Ishikawa (cell line): ENCODE results near the gene CLNK.

Experiments
- CEBPB ChIP-seq: IDR thresholded peaks from 2 replicates; pipeline ENCODE4 v1.6.1; 2012
- CREB1 ChIP-seq: IDR thresholded peaks from 2 replicates; pipeline ENCODE4 v1.6.1; 2012; ENCODE audit warnings: low read depth
- EGR1 ChIP-seq: IDR thresholded peaks from 2 replicates; pipeline ENCODE4 v1.6.1; 2012
- EP300 ChIP-seq: IDR thresholded peaks from 2 replicates; pipeline ENCODE4 v1.6.1; 2012; ENCODE audit warnings: borderline replicate concordance
- FOXM1 ChIP-seq: IDR thresholded peaks from 2 replicates; pipeline ENCODE4 v1.6.1; 2012; ENCODE audit warnings: low read depth, borderline replicate concordance
- NFIC ChIP-seq: IDR thresholded peaks from 2 replicates; pipeline ENCODE4 v1.6.1; 2012
- RAD21 ChIP-seq: IDR thresholded peaks from 2 replicates; pipeline ENCODE4 v1.6.1; 2012; ENCODE audit warnings: low read depth
- REST ChIP-seq: IDR thresholded peaks from 2 replicates; pipeline ENCODE4 v1.6.1; 2012; ENCODE audit warnings: low read depth, mild to moderate bottlenecking
- TAF1 ChIP-seq: IDR thresholded peaks from 2 replicates; pipeline ENCODE4 v1.6.1; 2012; ENCODE audit warnings: low read depth, mild to moderate bottlenecking
- TCF12 ChIP-seq: IDR thresholded peaks from 2 replicates; pipeline ENCODE4 v1.6.1; 2012; ENCODE audit warnings: low read depth
- TEAD4 ChIP-seq: IDR thresholded peaks from 2 replicates; pipeline ENCODE4 v1.6.1; 2012
- USF1 ChIP-seq: IDR thresholded peaks from 2 replicates; pipeline ENCODE4 v1.6.1; 2012
- YY1 ChIP-seq: IDR thresholded peaks from 2 replicates; pipeline ENCODE4 v1.6.1; 2012; ENCODE audit warnings: low read depth
- ZBTB7A ChIP-seq: IDR thresholded peaks from 2 replicates; pipeline ENCODE4 v1.6.1; 2012; ENCODE audit warnings: low read depth
- TF ChIP-seq, protein P1 (sequence below): IDR thresholded peaks from 2 replicates; pipeline ENCODE4 v1.6.1; 2012

Gene CLNK, protein sequence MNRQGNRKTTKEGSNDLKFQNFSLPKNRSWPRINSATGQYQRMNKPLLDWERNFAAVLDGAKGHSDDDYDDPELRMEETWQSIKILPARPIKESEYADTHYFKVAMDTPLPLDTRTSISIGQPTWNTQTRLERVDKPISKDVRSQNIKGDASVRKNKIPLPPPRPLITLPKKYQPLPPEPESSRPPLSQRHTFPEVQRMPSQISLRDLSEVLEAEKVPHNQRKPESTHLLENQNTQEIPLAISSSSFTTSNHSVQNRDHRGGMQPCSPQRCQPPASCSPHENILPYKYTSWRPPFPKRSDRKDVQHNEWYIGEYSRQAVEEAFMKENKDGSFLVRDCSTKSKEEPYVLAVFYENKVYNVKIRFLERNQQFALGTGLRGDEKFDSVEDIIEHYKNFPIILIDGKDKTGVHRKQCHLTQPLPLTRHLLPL

DNA sequence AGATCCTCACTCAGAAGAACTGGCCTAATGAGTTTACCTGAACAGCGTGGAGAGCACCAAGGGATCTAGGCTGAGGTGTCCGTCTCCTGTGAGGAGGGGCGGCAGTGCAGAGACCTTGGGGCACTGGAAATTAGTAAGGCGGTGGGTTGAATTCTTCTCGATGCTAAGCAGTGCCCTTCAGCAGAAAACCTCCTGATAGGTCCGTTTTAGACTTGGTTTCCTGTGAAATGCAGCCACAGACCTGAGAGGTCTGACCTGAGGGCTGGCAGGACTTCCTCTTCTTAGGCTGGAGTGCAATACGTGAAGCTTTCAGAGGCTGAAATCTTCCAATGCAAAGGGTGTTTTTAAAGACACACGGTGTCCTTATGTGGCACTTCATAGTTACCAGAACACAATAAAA is at the start of gene CLNK:
CLNK (minus strand) TSS at position 138 of the 400 bp plus-strand sequence. CDS start 16,899 bp downstream, outside the sequence.
- TF ChIP-seq FOXM1 (no peak), EP300 (no peak), TCF12 (no peak), REST (no peak), TEAD4 (no peak), CEBPB (no peak), EGR1 (no peak), ZBTB7A (no peak), RAD21 (no peak), USF1 (no peak), TAF1 (no peak), CREB1 (no peak), NFIC (no peak), YY1 (no peak)
- TF ChIP-seq, protein P1, sequence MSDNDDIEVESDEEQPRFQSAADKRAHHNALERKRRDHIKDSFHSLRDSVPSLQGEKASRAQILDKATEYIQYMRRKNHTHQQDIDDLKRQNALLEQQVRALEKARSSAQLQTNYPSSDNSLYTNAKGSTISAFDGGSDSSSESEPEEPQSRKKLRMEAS: no peak

GRCh38 chr4:10733481-10734062 is 49.0 kb upstream of the CLNK start:
- no peak for TF ChIP-seq FOXM1
- no peak for TF ChIP-seq TEAD4
- TF ChIP-seq ZBTB7A: no peak
- TF ChIP-seq RAD21: no peak
- no peak for TF ChIP-seq YY1
- TF ChIP-seq REST: no peak
- TF ChIP-seq CEBPB: no peak
- no peak for TF ChIP-seq TCF12
- no peak for TF ChIP-seq NFIC
- TF ChIP-seq EGR1: no peak
- no peak for TF ChIP-seq USF1
- no peak for TF ChIP-seq CREB1
- TF ChIP-seq, protein P1: no peak
- TF ChIP-seq EP300: no peak
- no peak for TF ChIP-seq TAF1

GRCh38 chr4:10732914-10733415 is 48.4 kb upstream of the CLNK start:
- TF ChIP-seq, protein P1: no peak
- TF ChIP-seq REST (no peak), TAF1 (no peak), YY1 (no peak)
